ENCODE results near the gene DBR1. TPM values are rescaled to one million over a fixed set of nuclear protein-coding genes. Genes with fewer than 3 reads are reported as not detected.

The DBR1 gene
- total RNA-seq (10 to 100 TPM in 2 of 4 donors, 1 to 10 TPM in 2; 7.7 to 11.0 (median 9.7) TPM), polyA plus RNA-seq (5.8 TPM)
- long read RNA-seq, donor 1, transcript DBR1-201 (8 exons, 2,666 nt), result major isoform, 6 of 6 reads
- long read RNA-seq, donor 1, partial matches to known transcripts, result 0 of 6 reads
- long read RNA-seq, donor 1, other reads (novel, unspliced or antisense), result 0 of 6 reads
- long read RNA-seq, donor 2, transcript DBR1-201 (8 exons, 2,666 nt), result major isoform, 5 of 5 reads
- long read RNA-seq, donor 2, partial matches to known transcripts, result 0 of 5 reads
- long read RNA-seq, donor 2, other reads (novel, unspliced or antisense), result 0 of 5 reads
- long read RNA-seq, donor 3, transcript DBR1-201 (8 exons, 2,666 nt), result major isoform, 30 of 32 reads
- long read RNA-seq, donor 3, partial matches to known transcripts, result 1 of 32 reads
- long read RNA-seq, donor 3, other reads (novel, unspliced or antisense), result 1 of 32 reads
- long read RNA-seq, donor 4, transcript DBR1-201 (8 exons, 2,666 nt), result major isoform, 7 of 7 reads
- long read RNA-seq, donor 4, partial matches to known transcripts, result 0 of 7 reads
- long read RNA-seq, donor 4, other reads (novel, unspliced or antisense), result 0 of 7 reads

DNA sequence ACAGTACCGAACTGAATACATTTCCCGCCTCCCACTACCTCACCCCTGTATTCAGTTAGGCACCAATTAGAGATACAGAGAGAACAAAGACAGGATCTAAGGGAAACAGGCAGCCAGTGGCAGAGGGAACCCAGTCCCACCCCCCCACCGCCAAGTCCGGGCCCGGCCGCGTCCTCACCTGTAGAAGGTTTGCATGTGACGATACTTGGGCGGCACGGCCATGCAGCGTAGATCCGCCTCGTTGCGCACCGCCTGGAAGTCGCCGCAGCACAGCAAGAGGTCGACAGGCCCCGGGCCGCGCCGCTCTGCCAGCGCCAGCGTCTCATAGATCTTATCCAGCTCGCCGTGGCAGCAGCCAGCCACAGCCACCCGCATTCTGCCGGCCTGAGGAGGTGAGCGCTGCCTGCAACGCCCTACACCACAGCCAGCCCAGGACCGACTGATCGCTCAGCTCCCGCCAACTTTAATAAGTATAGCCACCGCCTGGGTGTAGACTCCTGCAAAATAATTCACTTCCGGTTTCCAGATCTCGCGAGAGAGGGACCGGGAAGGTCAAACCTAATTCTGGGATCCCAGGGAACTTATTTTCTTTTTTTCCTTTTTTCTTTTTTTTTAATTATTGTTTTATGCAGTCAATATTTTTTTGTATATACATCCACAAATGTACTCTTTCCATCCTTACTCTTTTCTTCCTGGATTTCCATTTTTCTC is at the start of gene DBR1:
Gene DBR1, minus strand, starts transcription at position 501 of the 711 bp plus-strand sequence. Its CDS starts 126 bp downstream, at position 375.
- intact Hi-C loops (cut with DNase I), result no loop called here
- Histone ChIP-seq H3K27me3 (ENCODE audit: control insufficient read depth, insufficient read depth) (no peaks in the 10 kb centered on the region), H3K9me3 (ENCODE audit: control insufficient read depth, low read length) (no peaks in the 10 kb centered on the region), H3K27ac (ENCODE audit: low read length) (peak within 1 kb of the TSS; percentile 79), H3K4me3 (ENCODE audit: low read length) (peak within 1 kb of the TSS; percentile 93), H3K4me1 (ENCODE audit: control insufficient read depth, insufficient read depth, low read length) (peaks cover 2% of the 10 kb centered on the region)
- DNase-seq (peak; percentile 71 to 88 (median 81)), ATAC-seq (peak; percentile 95 to 97)
- under 1% methylated on average over 38 of the region's 38 CpGs for WGBS

GRCh38 chr3:138222942-138223287 is 48.2 kb upstream of the DBR1 start:
- H3K9me3 ChIP-seq (ENCODE audit: control insufficient read depth, low read length), result no peaks in the 10 kb centered on the region
- H3K27me3 ChIP-seq (ENCODE audit: control insufficient read depth, insufficient read depth), result no peaks in the 10 kb centered on the region
- intact Hi-C loops (cut with DNase I), result no loop called here
- H3K4me3 ChIP-seq (ENCODE audit: low read length), result no peak overlapping the region
- no peaks in the 10 kb centered on the region for H3K4me1 ChIP-seq (ENCODE audit: control insufficient read depth, insufficient read depth, low read length)
- 78% methylated on average over 2 of the region's 2 CpGs for WGBS
- no peak for ATAC-seq
- H3K27ac ChIP-seq (ENCODE audit: low read length), result no peak overlapping the region
- DNase-seq, result no peak

DNA sequence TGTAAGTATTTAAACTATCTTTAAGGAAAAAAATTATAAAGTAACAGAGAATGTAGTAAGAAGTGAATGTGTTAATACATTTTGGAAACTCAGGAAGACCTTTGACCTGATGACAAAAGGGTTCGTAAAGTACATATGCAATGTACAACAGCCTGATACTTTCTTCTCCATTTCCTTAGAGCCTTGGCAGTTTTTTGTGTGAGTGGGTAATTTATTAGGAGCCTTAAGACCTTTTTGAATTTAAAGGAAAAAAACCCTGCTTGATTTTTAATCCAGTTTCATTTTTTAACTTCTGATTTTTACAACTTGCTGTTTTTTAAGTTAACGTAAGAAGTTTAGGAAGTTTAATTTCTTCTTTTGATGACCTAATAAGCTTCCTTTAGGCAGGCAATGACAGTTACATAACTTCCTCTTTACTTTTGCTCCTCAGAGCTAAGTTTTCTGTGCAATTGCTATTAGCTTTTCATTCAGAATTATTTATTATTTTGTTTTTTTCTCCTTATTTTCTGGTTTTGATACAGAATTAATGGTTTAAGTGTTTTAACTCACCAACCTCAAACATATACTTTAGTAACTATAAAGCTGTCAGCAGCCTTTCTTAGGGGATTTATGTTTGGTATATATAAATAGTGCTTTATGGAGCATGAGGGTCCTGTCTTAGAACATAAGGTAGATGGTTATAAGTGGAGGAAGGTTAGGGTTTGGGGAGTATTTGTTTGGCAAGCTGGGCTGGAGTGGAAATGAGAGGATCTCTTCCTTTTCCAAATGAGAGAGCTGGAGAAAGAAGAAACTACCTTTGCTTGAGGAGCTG is 47.6 kb upstream of the DBR1 start:
- Histone ChIP-seq H3K27me3 (ENCODE audit: control insufficient read depth, insufficient read depth) (no peaks in the 10 kb centered on the region), H3K27ac (ENCODE audit: low read length) (no peak overlapping the region), H3K4me3 (ENCODE audit: low read length) (no peak overlapping the region), H3K9me3 (ENCODE audit: control insufficient read depth, low read length) (no peaks in the 10 kb centered on the region), H3K4me1 (ENCODE audit: control insufficient read depth, insufficient read depth, low read length) (no peaks in the 10 kb centered on the region)
- WGBS, result 40% methylated on average over 2 of the region's 2 CpGs
- DNase-seq (no peak), ATAC-seq (no peak)
- intact Hi-C loops (cut with DNase I), result no loop called here

DNA sequence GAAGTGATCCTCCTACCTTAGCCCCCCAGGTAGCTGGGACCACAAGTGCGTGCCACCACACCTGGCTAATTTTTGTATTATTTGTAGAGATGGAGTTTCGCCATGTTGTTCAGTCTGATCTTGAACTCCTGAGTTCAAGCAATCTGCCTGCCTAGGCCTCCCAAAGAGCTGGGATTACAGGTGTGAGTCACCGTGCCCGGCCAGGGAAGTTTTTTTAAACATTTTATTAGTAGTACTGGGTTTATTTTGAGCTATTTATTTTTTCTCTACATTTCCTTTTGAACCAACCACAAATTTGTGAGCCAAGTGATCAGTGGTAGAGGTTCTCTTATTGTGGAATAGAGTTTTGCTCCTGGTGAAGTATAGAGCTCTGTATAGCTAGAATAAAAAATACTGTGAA is 46.1 kb upstream of the DBR1 start:
- no peak for ATAC-seq
- Histone ChIP-seq H3K4me1 (ENCODE audit: control insufficient read depth, insufficient read depth, low read length) (no peaks in the 10 kb centered on the region), H3K9me3 (ENCODE audit: control insufficient read depth, low read length) (no peaks in the 10 kb centered on the region), H3K27me3 (ENCODE audit: control insufficient read depth, insufficient read depth) (no peaks in the 10 kb centered on the region), H3K27ac (ENCODE audit: low read length) (no peak overlapping the region), H3K4me3 (ENCODE audit: low read length) (no peak overlapping the region)
- intact Hi-C loops (cut with DNase I), result no loop called here
- 91% methylated on average over 4 of the region's 4 CpGs for WGBS
- no peak for DNase-seq

DNA sequence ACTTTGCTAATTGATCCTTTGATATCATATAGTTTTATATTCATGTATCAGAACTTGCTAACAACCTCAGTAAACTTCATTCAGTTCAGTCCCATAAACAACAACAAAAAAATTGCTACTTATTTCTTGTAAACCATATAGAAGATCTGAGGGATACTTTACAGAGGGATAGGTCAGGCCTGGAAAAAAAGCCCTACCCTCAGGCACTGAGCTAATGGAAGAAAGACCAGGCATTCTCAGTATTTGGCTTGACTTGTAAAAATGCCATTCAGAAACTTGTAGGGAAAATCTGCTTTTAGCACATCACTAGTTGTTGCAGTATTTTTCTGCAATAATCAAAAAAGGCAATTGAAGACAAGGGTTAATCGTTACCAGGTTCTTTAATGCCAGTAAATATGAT is 45.5 kb upstream of the DBR1 start:
- H3K4me3 ChIP-seq (ENCODE audit: low read length), result no peak overlapping the region
- no peak for ATAC-seq
- no peak for DNase-seq
- no peaks in the 10 kb centered on the region for H3K27me3 ChIP-seq (ENCODE audit: control insufficient read depth, insufficient read depth)
- H3K27ac ChIP-seq (ENCODE audit: low read length), result no peak overlapping the region
- H3K9me3 ChIP-seq (ENCODE audit: control insufficient read depth, low read length), result no peaks in the 10 kb centered on the region
- 93% methylated on average over 1 of the region's 1 CpG for WGBS
- no peaks in the 10 kb centered on the region for H3K4me1 ChIP-seq (ENCODE audit: control insufficient read depth, insufficient read depth, low read length)
- intact Hi-C loops (cut with DNase I), result no loop called here

- H3K4me1 ChIP-seq (ENCODE audit: control insufficient read depth, insufficient read depth, low read length), result no peaks in the 10 kb centered on the region
- H3K4me3 ChIP-seq (ENCODE audit: low read length), result no peak overlapping the region
- intact Hi-C loops (cut with DNase I), result no loop called here
- no peaks in the 10 kb centered on the region for H3K27me3 ChIP-seq (ENCODE audit: control insufficient read depth, insufficient read depth)
- H3K9me3 ChIP-seq (ENCODE audit: control insufficient read depth, low read length), result no peaks in the 10 kb centered on the region
- H3K27ac ChIP-seq (ENCODE audit: low read length), result no peak overlapping the region
- ATAC-seq, result no peak
- DNase-seq, result no peak
- 61% methylated on average over 1 of the region's 1 CpG for WGBS
Observed at GRCh38 chr3:138219255-138219654, 44.5 kb upstream of the DBR1 start.

DNA sequence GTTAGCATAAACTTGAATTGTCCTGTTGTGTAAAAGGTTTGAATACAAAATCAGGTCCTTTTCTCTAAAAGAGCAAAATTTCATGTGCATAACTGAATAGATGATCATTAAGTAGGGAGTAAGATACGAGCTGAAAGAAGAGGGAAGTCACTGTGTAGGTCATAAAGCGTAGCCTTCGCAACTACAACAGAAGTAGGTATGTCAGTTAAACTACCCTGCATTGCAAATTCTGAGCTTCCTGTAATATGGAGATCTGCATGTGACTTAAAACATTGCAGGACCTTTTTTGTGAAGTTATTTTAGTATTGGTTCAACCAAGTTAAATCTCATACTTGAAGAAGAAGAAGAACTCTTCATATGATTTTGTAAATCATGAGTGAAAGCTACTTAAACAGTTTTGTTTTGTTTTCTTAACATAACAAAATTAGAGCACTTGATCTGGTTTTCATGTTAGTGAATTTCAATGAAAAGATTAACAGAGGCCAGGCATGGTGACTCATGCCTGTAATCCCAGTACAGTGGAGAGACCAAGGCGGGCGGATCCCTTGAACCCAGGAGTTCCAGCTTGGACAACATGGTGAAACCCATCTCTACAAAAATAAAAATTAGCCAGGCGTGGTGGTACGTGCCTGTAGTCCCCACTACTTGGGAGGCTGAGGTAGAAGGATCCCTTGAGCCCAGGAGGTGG is 38.8 kb upstream of the DBR1 start:
- Histone ChIP-seq H3K27ac (ENCODE audit: low read length) (no peak overlapping the region), H3K9me3 (ENCODE audit: control insufficient read depth, low read length) (no peaks in the 10 kb centered on the region), H3K4me1 (ENCODE audit: control insufficient read depth, insufficient read depth, low read length) (no peaks in the 10 kb centered on the region), H3K4me3 (ENCODE audit: low read length) (no peak overlapping the region), H3K27me3 (ENCODE audit: control insufficient read depth, insufficient read depth) (no peaks in the 10 kb centered on the region)
- ATAC-seq (no peak), DNase-seq (no peak)
- 97% methylated on average over 7 of the region's 7 CpGs for WGBS
- intact Hi-C loops (cut with DNase I), result no loop called here

GRCh38 chr3:138210528-138210927 is 35.8 kb upstream of the DBR1 start:
- DNase-seq (no peak), ATAC-seq (no peak)
- WGBS, result 87% methylated on average over 3 of the region's 3 CpGs
- H3K4me3 ChIP-seq (ENCODE audit: low read length), result no peak overlapping the region
- H3K27ac ChIP-seq (ENCODE audit: low read length), result no peak overlapping the region
- no peaks in the 10 kb centered on the region for H3K27me3 ChIP-seq (ENCODE audit: control insufficient read depth, insufficient read depth)
- H3K4me1 ChIP-seq (ENCODE audit: control insufficient read depth, insufficient read depth, low read length), result no peaks in the 10 kb centered on the region
- no peaks in the 10 kb centered on the region for H3K9me3 ChIP-seq (ENCODE audit: control insufficient read depth, low read length)
- intact Hi-C loops (cut with DNase I), result no loop called here

- over 99% methylated on average over 2 of the region's 2 CpGs for WGBS
- intact Hi-C loops (cut with DNase I), result no loop called here
- no peak overlapping the region for H3K27ac ChIP-seq (ENCODE audit: low read length)
- DNase-seq, result no peak
- H3K9me3 ChIP-seq (ENCODE audit: control insufficient read depth, low read length), result no peaks in the 10 kb centered on the region
- no peak overlapping the region for H3K4me3 ChIP-seq (ENCODE audit: low read length)
- H3K4me1 ChIP-seq (ENCODE audit: control insufficient read depth, insufficient read depth, low read length), result peaks cover 4% of the 10 kb centered on the region
- no peak for ATAC-seq
- no peaks in the 10 kb centered on the region for H3K27me3 ChIP-seq (ENCODE audit: control insufficient read depth, insufficient read depth)
Observed at GRCh38 chr3:138206196-138206595, 31.5 kb upstream of the DBR1 start.

DNA sequence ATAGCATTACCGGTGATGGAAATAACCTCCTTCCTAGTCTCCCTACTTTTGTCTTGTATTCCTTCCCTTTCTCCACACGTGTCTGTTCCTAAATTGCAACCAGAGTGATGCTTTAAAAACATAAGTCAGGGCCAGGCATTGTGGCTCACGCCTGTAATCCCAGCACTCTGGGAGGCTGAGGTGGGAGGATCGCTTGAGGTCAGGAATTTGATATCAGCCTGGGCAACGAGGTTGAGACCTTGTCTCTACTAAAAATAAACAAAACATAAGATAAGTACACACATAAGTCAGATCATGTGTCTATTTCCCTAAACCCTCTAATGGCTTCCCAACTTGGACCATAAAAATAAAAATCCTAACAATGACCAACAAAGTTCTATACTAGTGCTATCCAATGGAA is 30.8 kb upstream of the DBR1 start:
- H3K4me3 ChIP-seq (ENCODE audit: low read length), result no peak overlapping the region
- WGBS, result 74% methylated on average over 5 of the region's 5 CpGs
- ATAC-seq, result no peak
- peaks cover 4% of the 10 kb centered on the region for H3K4me1 ChIP-seq (ENCODE audit: control insufficient read depth, insufficient read depth, low read length)
- H3K9me3 ChIP-seq (ENCODE audit: control insufficient read depth, low read length), result no peaks in the 10 kb centered on the region
- H3K27me3 ChIP-seq (ENCODE audit: control insufficient read depth, insufficient read depth), result no peaks in the 10 kb centered on the region
- H3K27ac ChIP-seq (ENCODE audit: low read length), result no peak overlapping the region
- intact Hi-C loops (cut with DNase I), result no loop called here
- DNase-seq, result no peak

All from right cardiac atrium (tissue), 5 donors.